Measurements from ENCODE around the gene LMO1.

DNA sequence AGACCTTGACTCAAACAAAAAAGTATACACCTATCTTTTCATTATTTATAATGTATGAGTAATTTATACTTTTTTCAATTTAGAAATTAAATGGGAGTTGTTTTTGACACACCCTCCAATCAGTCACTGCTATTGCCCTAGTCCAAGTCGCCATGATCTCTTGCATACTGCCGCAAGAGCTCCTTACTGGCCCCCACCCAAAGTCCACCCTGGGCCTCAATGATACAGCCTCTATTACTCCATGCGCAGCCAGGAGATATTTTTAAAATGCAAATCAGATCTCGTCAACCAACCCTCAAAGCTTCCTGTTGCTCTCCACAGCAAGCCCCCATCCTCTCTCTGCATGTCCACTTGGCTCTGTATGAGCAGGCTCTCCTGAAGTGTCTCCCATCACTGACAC is 12.8 kb upstream of the LMO1 start:
- TF ChIP-seq POLR2AphosphoS5 (IDR thresholded peaks at IDR 0.05): no peak
- TF ChIP-seq, protein P1, sequence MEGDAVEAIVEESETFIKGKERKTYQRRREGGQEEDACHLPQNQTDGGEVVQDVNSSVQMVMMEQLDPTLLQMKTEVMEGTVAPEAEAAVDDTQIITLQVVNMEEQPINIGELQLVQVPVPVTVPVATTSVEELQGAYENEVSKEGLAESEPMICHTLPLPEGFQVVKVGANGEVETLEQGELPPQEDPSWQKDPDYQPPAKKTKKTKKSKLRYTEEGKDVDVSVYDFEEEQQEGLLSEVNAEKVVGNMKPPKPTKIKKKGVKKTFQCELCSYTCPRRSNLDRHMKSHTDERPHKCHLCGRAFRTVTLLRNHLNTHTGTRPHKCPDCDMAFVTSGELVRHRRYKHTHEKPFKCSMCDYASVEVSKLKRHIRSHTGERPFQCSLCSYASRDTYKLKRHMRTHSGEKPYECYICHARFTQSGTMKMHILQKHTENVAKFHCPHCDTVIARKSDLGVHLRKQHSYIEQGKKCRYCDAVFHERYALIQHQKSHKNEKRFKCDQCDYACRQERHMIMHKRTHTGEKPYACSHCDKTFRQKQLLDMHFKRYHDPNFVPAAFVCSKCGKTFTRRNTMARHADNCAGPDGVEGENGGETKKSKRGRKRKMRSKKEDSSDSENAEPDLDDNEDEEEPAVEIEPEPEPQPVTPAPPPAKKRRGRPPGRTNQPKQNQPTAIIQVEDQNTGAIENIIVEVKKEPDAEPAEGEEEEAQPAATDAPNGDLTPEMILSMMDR (IDR thresholded peaks at IDR 0.05 in 8 of 11, conservative IDR thresholded peaks at IDR 0.05 in 3 of 11): no peak
